ENCODE measurements around the gene NUP50.

NUP50 gene

DNA sequence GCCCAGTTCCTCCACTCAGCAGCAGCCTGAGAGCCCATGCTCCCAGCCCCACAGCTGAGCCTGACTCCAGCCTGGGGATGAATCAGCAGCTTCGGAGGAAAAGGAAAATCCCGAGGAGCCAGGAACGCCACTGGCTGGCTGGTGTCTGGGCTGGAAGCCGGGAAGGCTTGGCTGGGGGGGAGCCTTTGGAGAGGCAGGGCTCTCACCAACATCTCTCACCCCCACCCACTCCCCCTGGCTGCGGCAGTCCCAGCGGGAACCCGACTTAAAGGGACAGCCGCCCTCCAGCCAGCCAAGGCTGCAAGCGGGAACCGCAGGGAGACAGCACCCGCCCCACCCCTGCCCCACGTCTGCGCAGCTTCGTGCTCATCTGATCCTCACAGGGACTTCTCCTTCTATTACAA is 48.6 kb downstream of the NUP50 start:
- Histone ChIP-seq H3K4me2 (ENCODE audit: low read length) (no peak overlapping the region), H3K36me3 (ENCODE audit: control insufficient read depth in 1 of 2, insufficient read depth in 2 of 2, low read length in 2 of 2) (peaks cover 2 to 8% of the 10 kb centered on the region in 2 experiments), H2AFZ (ENCODE audit: insufficient read depth, low read length, poor library complexity) (no peak overlapping the region), H4K91ac (ENCODE audit: low read depth, low read length) (no peak overlapping the region), H3K4ac (ENCODE audit: low read depth, low read length) (no peak overlapping the region), H2AK5ac (ENCODE audit: low read length) (no peak overlapping the region), H4K8ac (ENCODE audit: low read depth, low read length) (no peak overlapping the region), H2BK12ac (ENCODE audit: low read length) (no peak overlapping the region), H3K9me3 (ENCODE audit: insufficient read depth, low read depth, low read length) (no peaks in the 10 kb centered on the region), H3K4me3 (ENCODE audit: low read depth, low read length) (no peak overlapping the region), H3K23ac (ENCODE audit: low read length) (no peak overlapping the region), H3K4me1 (ENCODE audit: control insufficient read depth in 1 of 2, insufficient read depth in 2 of 2, low read length in 2 of 2) (peaks cover 28 to 31% of the 10 kb centered on the region in 2 experiments), H3K27ac (ENCODE audit: low read depth, low read length) (no peak overlapping the region), H3K9ac (ENCODE audit: low read length) (no peak overlapping the region), H3K79me2 (ENCODE audit: control insufficient read depth, insufficient read depth, low read length, poor library complexity) (no peaks in the 10 kb centered on the region), H3K18ac (ENCODE audit: low read length) (no peak overlapping the region), H2BK5ac (ENCODE audit: low read depth, low read length, poor library complexity) (no peak overlapping the region), H3K14ac (ENCODE audit: low read length) (no peak overlapping the region), H3K79me1 (ENCODE audit: low read length) (peaks cover 6% of the 10 kb centered on the region), H2BK120ac (ENCODE audit: insufficient read depth, low read length, poor library complexity) (no peak overlapping the region), H4K12ac (ENCODE audit: low read depth, low read length) (no peak overlapping the region), H3K27me3 (ENCODE audit: insufficient read depth, low read length) (no peaks in the 10 kb centered on the region)
- peak; percentile 44 to 47 for DNase-seq
- no CpG with 5 or more reads among the region's 14 CpGs for WGBS (ENCODE audit: extremely low coverage, insufficient coverage, insufficient read length)

DNA sequence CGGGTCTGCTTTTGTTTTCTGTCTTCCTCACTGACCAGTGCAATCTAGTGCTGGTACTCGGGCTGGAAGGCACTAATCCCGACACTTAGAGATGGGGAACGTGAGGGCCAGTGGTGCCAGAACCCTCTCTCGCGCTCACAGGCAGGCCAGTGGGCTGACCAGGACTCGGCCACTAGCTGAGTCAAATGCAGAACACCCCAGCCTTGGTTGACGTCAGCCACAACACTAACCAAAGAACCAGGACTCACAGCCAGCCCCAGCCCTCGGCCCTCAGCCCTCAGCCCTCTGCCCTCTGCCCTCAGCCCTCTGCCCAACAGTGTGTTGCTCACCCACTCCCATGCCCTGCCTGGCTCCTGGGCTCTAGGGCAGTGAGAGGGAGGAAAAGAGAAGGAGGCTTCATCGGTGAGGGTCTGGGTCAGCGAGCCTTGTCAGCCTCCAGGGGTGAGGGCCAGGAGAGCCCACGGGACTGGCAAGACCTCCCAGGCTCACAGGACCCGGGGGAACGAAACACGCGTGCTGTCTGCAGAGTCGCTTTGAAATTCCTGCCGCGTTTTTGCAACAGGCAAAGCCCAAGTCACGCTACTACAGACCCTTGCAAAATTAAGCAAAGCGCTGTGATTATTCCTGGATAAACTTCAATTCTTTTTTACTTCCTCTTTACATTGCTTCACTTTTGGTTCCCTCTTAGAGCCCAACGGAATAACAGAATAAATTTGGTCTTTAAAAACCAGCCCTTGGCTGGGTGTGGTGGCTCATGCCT is 49.4 kb downstream of the NUP50 start:
- no peak overlapping the region for H3K23ac ChIP-seq (ENCODE audit: low read length)
- H3K9ac ChIP-seq (ENCODE audit: low read length): no peak overlapping the region
- no peak overlapping the region for H4K8ac ChIP-seq (ENCODE audit: low read depth, low read length)
- H3K79me2 ChIP-seq (ENCODE audit: control insufficient read depth, insufficient read depth, low read length, poor library complexity): no peaks in the 10 kb centered on the region
- peaks cover 2 to 8% of the 10 kb centered on the region in 2 experiments for H3K36me3 ChIP-seq (ENCODE audit: control insufficient read depth in 1 of 2, insufficient read depth in 2 of 2, low read length in 2 of 2)
- no peak overlapping the region for H2BK5ac ChIP-seq (ENCODE audit: low read depth, low read length, poor library complexity)
- no CpG with 5 or more reads among the region's 22 CpGs for WGBS (ENCODE audit: extremely low coverage, insufficient coverage, insufficient read length)
- H2AFZ ChIP-seq (ENCODE audit: insufficient read depth, low read length, poor library complexity): no peak overlapping the region
- H3K27ac ChIP-seq (ENCODE audit: low read depth, low read length): no peak overlapping the region
- no peak overlapping the region for H3K4ac ChIP-seq (ENCODE audit: low read depth, low read length)
- H3K18ac ChIP-seq (ENCODE audit: low read length): no peak overlapping the region
- no peak overlapping the region for H2AK5ac ChIP-seq (ENCODE audit: low read length)
- H2BK12ac ChIP-seq (ENCODE audit: low read length): no peak overlapping the region
- H3K4me1 ChIP-seq (ENCODE audit: control insufficient read depth in 1 of 2, insufficient read depth in 2 of 2, low read length in 2 of 2): peaks cover 23 to 27% of the 10 kb centered on the region in 2 experiments
- no peak overlapping the region for H3K4me2 ChIP-seq (ENCODE audit: low read length)
- no peak overlapping the region for H3K14ac ChIP-seq (ENCODE audit: low read length)
- no peak overlapping the region for H4K91ac ChIP-seq (ENCODE audit: low read depth, low read length)
- no peak overlapping the region for H4K12ac ChIP-seq (ENCODE audit: low read depth, low read length)
- no peaks in the 10 kb centered on the region for H3K9me3 ChIP-seq (ENCODE audit: insufficient read depth, low read depth, low read length)
- no peaks in the 10 kb centered on the region for H3K27me3 ChIP-seq (ENCODE audit: insufficient read depth, low read length)
- no peak overlapping the region for H2BK120ac ChIP-seq (ENCODE audit: insufficient read depth, low read length, poor library complexity)
- DNase-seq: peak; percentile 35 to 37
- H3K4me3 ChIP-seq (ENCODE audit: low read depth, low read length): no peak overlapping the region
- H3K79me1 ChIP-seq (ENCODE audit: low read length): peaks cover 6% of the 10 kb centered on the region

DNA sequence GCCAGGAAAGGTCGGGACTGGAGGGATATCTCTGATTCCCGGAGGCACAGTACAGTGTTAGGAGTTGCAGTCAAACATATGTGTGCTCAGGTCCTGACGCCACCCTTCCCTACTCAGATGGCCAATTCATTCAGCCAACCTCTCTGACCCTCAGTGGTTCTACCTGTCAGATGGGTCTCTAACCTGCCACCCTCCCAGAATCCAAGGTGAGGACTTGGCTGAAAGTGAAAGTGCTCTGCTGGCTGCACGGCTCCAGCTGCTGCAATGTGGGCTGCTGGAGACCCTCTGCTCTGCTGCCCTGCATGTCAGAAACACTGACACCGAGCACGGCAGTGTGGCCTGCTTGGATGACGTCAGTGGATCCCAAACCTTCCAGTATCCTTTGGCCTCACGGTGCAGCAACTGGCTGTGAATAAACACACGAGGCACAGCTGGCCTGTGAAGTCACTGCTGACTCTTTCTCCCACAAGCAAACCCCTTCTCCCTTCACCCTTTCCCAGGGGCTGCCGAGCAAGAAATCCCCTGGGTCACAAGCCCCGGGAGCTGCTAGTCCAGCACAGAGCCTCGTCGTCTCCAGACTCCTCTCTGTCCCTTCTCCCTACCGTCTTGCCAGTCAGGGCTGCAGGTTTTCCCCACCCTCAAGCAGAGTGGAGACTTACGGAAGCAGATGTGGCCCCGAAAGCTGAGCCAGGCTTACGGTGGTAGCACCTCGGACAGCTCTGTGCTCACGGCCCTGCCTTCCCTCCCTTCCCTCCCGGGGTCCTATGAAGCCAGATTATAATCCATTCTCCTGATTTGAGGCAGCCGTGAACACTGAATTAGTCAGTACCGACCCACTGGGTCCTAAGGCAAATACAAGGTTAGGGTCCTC is 52.6 kb downstream of the NUP50 start:
- no peak overlapping the region for H3K4me3 ChIP-seq (ENCODE audit: low read depth, low read length)
- no peak overlapping the region for H3K23ac ChIP-seq (ENCODE audit: low read length)
- no peaks in the 10 kb centered on the region for H3K36me3 ChIP-seq (ENCODE audit: control insufficient read depth in 1 of 2, insufficient read depth in 2 of 2, low read length in 2 of 2)
- no peak overlapping the region for H2BK12ac ChIP-seq (ENCODE audit: low read length)
- no peaks in the 10 kb centered on the region for H3K79me2 ChIP-seq (ENCODE audit: control insufficient read depth, insufficient read depth, low read length, poor library complexity)
- H2AFZ ChIP-seq (ENCODE audit: insufficient read depth, low read length, poor library complexity): no peak overlapping the region
- peaks cover 2% of the 10 kb centered on the region for H3K79me1 ChIP-seq (ENCODE audit: low read length)
- H2AK5ac ChIP-seq (ENCODE audit: low read length): no peak overlapping the region
- WGBS (ENCODE audit: extremely low coverage, insufficient coverage, insufficient read length): no CpG with 5 or more reads among the region's 22 CpGs
- H3K27ac ChIP-seq (ENCODE audit: low read depth, low read length): no peak overlapping the region
- H3K4me2 ChIP-seq (ENCODE audit: low read length): no peak overlapping the region
- no peaks in the 10 kb centered on the region for H3K27me3 ChIP-seq (ENCODE audit: insufficient read depth, low read length)
- DNase-seq: peak; percentile 61 to 82
- no peaks in the 10 kb centered on the region for H3K9me3 ChIP-seq (ENCODE audit: insufficient read depth, low read depth, low read length)
- no peak overlapping the region for H2BK120ac ChIP-seq (ENCODE audit: insufficient read depth, low read length, poor library complexity)
- H2BK5ac ChIP-seq (ENCODE audit: low read depth, low read length, poor library complexity): no peak overlapping the region
- H3K14ac ChIP-seq (ENCODE audit: low read length): no peak overlapping the region
- no peak overlapping the region for H3K4ac ChIP-seq (ENCODE audit: low read depth, low read length)
- H3K9ac ChIP-seq (ENCODE audit: low read length): no peak overlapping the region
- no peak overlapping the region for H4K91ac ChIP-seq (ENCODE audit: low read depth, low read length)
- H3K18ac ChIP-seq (ENCODE audit: low read length): no peak overlapping the region
- no peak overlapping the region for H4K12ac ChIP-seq (ENCODE audit: low read depth, low read length)
- no peak overlapping the region for H4K8ac ChIP-seq (ENCODE audit: low read depth, low read length)
- H3K4me1 ChIP-seq (ENCODE audit: control insufficient read depth in 1 of 2, insufficient read depth in 2 of 2, low read length in 2 of 2): peaks cover 8 to 12% of the 10 kb centered on the region in 2 experiments

DNA sequence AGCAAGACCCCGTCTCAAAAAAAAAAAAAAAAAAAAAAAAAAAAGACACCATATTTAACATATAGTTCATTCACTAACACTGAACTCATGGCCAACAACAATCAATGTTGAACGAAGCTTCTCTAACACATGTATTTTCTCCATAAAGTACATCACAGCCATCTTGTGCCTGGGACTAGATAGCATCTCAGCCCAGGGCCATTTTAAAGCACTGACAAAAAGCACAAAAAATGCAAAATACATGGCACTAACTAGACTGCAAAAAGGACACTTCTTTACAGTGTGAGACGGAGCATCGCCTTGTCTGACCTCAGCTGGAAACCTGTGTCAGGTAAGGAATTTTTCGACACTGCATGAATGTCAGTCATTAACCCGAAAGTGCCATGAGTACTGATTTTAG is 53.6 kb downstream of the NUP50 start:
- H4K91ac ChIP-seq (ENCODE audit: low read depth, low read length): no peak overlapping the region
- peak in 1 of 2 donors; percentile 54 for DNase-seq
- H4K12ac ChIP-seq (ENCODE audit: low read depth, low read length): no peak overlapping the region
- H3K9me3 ChIP-seq (ENCODE audit: insufficient read depth, low read depth, low read length): no peaks in the 10 kb centered on the region
- no peak overlapping the region for H3K4me3 ChIP-seq (ENCODE audit: low read depth, low read length)
- H2BK12ac ChIP-seq (ENCODE audit: low read length): no peak overlapping the region
- H3K79me1 ChIP-seq (ENCODE audit: low read length): no peaks in the 10 kb centered on the region
- H3K4me1 ChIP-seq (ENCODE audit: control insufficient read depth in 1 of 2, insufficient read depth in 2 of 2, low read length in 2 of 2): peaks cover 4 to 8% of the 10 kb centered on the region in 2 experiments
- H2BK120ac ChIP-seq (ENCODE audit: insufficient read depth, low read length, poor library complexity): no peak overlapping the region
- no peak overlapping the region for H3K9ac ChIP-seq (ENCODE audit: low read length)
- H3K14ac ChIP-seq (ENCODE audit: low read length): no peak overlapping the region
- no peak overlapping the region for H3K18ac ChIP-seq (ENCODE audit: low read length)
- H3K27me3 ChIP-seq (ENCODE audit: insufficient read depth, low read length): no peaks in the 10 kb centered on the region
- H2AK5ac ChIP-seq (ENCODE audit: low read length): no peak overlapping the region
- no peaks in the 10 kb centered on the region for H3K36me3 ChIP-seq (ENCODE audit: control insufficient read depth in 1 of 2, insufficient read depth in 2 of 2, low read length in 2 of 2)
- no peak overlapping the region for H3K4me2 ChIP-seq (ENCODE audit: low read length)
- H2BK5ac ChIP-seq (ENCODE audit: low read depth, low read length, poor library complexity): no peak overlapping the region
- no peak overlapping the region for H3K23ac ChIP-seq (ENCODE audit: low read length)
- H3K4ac ChIP-seq (ENCODE audit: low read depth, low read length): no peak overlapping the region
- WGBS (ENCODE audit: extremely low coverage, insufficient coverage, insufficient read length): no CpG with 5 or more reads among the region's 6 CpGs
- H4K8ac ChIP-seq (ENCODE audit: low read depth, low read length): no peak overlapping the region
- H3K79me2 ChIP-seq (ENCODE audit: control insufficient read depth, insufficient read depth, low read length, poor library complexity): no peaks in the 10 kb centered on the region
- no peak overlapping the region for H2AFZ ChIP-seq (ENCODE audit: insufficient read depth, low read length, poor library complexity)
- H3K27ac ChIP-seq (ENCODE audit: low read depth, low read length): no peak overlapping the region
